Tibial artery (tissue), 4 donors: Measurements from ENCODE around the gene HSPA8.

Source experiments
- DNase-seq, 2 donors: peaks; one replicate each; pipeline ENCODE4 v3.0.0-alpha.2; 2019
- H3K27ac ChIP-seq, 2 donors: fragments of 200-600 bp; sonication (generic) in 1 of 2; 1 replicate in 1 of 2; 2 replicates in 1 of 2; pipeline ENCODE4 v1.5.1; 2018 to 2019; ENCODE audit warnings: mild to moderate bottlenecking in 1 of 2
- H3K27me3 ChIP-seq, 2 donors: fragments of 200-600 bp; sonication (generic) in 1 of 2; one replicate each; pipeline versions ENCODE4 v1.5.1 to v1.6.0; 2016 to 2019
- H3K36me3 ChIP-seq, 3 donors: fragments of 200-600 bp; sonication (generic) in 2 of 3; one replicate each; pipeline ENCODE4 v1.5.1; 2016 to 2019; ENCODE audit warnings: mild to moderate bottlenecking in 2 of 3
- H3K4me1 ChIP-seq, 4 donors: fragments of 200-600 bp; sonication (generic) in 2 of 4; 1 replicate in 3 of 4; 2 replicates in 1 of 4; pipeline ENCODE4 v1.5.1; 2016 to 2019
- H3K4me3 ChIP-seq, 2 donors: fragments of 200-600 bp; sonication (generic) in 1 of 2; 1 replicate in 1 of 2; 2 replicates in 1 of 2; pipeline ENCODE4 v1.5.1; 2018 to 2019; ENCODE audit warnings: mild to moderate bottlenecking in 2 of 2
- H3K9me3 ChIP-seq, 3 donors: fragments of 200-600 bp; sonication (generic) in 1 of 3; one replicate each; pipeline ENCODE4 v1.5.1; 2016 to 2019
- CTCF ChIP-seq, 2 experiments: fragments of 200-600 bp in 1 of 2; fragments of 450-650 bp in 1 of 2; IDR thresholded peaks; one replicate each; pipeline ENCODE4 v1.5.1; 2017 to 2019; ENCODE audit warnings: antibody characterized with exemption in 2 of 2, mild to moderate bottlenecking in 1 of 2, moderate library complexity in 1 of 2
- intact Hi-C: fragments of 100-400 bp; cut with DNase I; formaldehyde crosslinking; loops from one replicate; pipeline ENCODE4 v1.15.0; 2023; ENCODE audit warnings: low total_unique reads

HSPA8 gene

GRCh38 chr11:123035831-123036230 lies 26.1 kb downstream of the HSPA8 start:
- no peak for TF ChIP-seq CTCF (IDR thresholded peaks at IDR 0.05)
- H3K9me3 ChIP-seq = no peaks in the 10 kb centered on the region
- no peaks in the 10 kb centered on the region for H3K4me1 ChIP-seq
- no peaks in the 10 kb centered on the region for H3K36me3 ChIP-seq
- no peak overlapping the region for H3K4me3 ChIP-seq
- intact Hi-C loops = no loop called here
- H3K27me3 ChIP-seq = no peaks in the 10 kb centered on the region
- DNase-seq = peak in 1 of 2 donors; percentile 2
- H3K27ac ChIP-seq = no peak overlapping the region

DNA sequence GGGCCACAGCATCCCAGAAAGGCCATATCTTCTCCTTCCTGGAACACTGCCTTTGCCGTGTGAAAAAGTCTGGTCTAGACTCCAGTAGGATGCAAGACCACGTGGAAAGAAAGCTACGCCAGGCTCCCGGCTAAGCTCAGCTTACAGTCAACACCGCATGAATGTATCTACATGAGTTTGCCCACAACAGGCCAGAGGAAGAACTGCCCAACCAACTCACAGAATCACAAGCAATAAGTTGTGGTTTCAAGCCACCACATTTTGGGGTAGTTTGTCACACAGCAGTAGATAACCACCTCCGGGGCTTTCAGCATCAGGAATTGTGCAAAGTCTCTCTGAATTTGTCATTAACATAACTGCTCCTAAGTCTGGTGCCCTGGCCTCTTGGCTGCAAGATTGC lies 27.3 kb downstream of the HSPA8 start:
- Histone ChIP-seq H3K27me3 (no peaks in the 10 kb centered on the region), H3K4me3 (no peak overlapping the region), H3K9me3 (no peaks in the 10 kb centered on the region), H3K36me3 (no peaks in the 10 kb centered on the region), H3K4me1 (no peaks in the 10 kb centered on the region), H3K27ac (no peak overlapping the region)
- no peak for TF ChIP-seq CTCF (IDR thresholded peaks at IDR 0.05)
- no peak for DNase-seq
- intact Hi-C loops = no loop called here

- DNase-seq = no peak
- no peak overlapping the region for H3K4me3 ChIP-seq
- H3K36me3 ChIP-seq = no peaks in the 10 kb centered on the region
- H3K27ac ChIP-seq = no peak overlapping the region
- no peaks in the 10 kb centered on the region for H3K27me3 ChIP-seq
- no peak for TF ChIP-seq CTCF (IDR thresholded peaks at IDR 0.05)
- intact Hi-C loops = no loop called here
- H3K4me1 ChIP-seq = no peaks in the 10 kb centered on the region
- no peaks in the 10 kb centered on the region for H3K9me3 ChIP-seq
Observed at GRCh38 chr11:123033895-123034294, 28.0 kb downstream of the HSPA8 start.

DNA sequence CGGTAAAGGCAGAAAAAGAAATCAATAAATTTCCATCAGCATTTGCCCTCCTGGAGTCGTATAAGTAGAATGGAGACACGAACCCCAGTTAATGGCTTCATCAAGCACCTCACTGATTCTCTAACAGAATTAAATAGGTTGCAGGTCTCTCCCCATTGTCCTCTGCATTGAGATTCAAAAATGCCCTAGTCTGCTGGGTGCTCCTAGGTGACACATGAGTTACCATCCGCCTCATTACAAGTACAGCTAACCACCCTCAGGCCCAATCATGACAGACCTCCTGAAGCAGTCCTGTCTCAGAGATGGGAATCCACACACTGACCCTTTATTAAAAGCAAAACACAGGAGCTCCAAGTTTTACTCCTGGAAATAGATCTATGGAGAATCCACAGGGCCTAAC lies 31.4 kb downstream of the HSPA8 start:
- H3K36me3 ChIP-seq = no peaks in the 10 kb centered on the region
- no peak for TF ChIP-seq CTCF (IDR thresholded peaks at IDR 0.05)
- H3K4me1 ChIP-seq = no peaks in the 10 kb centered on the region
- no peaks in the 10 kb centered on the region for H3K27me3 ChIP-seq
- no peaks in the 10 kb centered on the region for H3K9me3 ChIP-seq
- no peak overlapping the region for H3K4me3 ChIP-seq
- DNase-seq = peak in 1 of 2 donors; percentile 10
- H3K27ac ChIP-seq = no peak overlapping the region
- intact Hi-C loops = no loop called here

GRCh38 chr11:123020968-123021367 lies 41.0 kb downstream of the HSPA8 start:
- no peak for DNase-seq
- peak; percentile 16 to 22 for TF ChIP-seq CTCF (IDR thresholded peaks at IDR 0.05)
- no peaks in the 10 kb centered on the region for H3K36me3 ChIP-seq
- intact Hi-C loops = loop anchor here (5.0 kb wide), 1 partner anchor 159 kb away; no protein-coding TSS in a partner anchor
- no peak overlapping the region for H3K27ac ChIP-seq
- H3K4me1 ChIP-seq = peaks cover 0 to 3% (median 0%) of the 10 kb centered on the region in 4 donors
- H3K9me3 ChIP-seq = no peaks in the 10 kb centered on the region
- H3K4me3 ChIP-seq = no peak overlapping the region
- H3K27me3 ChIP-seq = peaks cover 0 to 17% of the 10 kb centered on the region in 2 donors

GRCh38 chr11:123018702-123019101 lies 43.2 kb downstream of the HSPA8 start:
- Histone ChIP-seq H3K36me3 (no peaks in the 10 kb centered on the region), H3K4me1 (peaks cover 0 to 3% (median 0%) of the 10 kb centered on the region in 4 donors), H3K9me3 (no peaks in the 10 kb centered on the region), H3K4me3 (no peak overlapping the region), H3K27ac (no peak overlapping the region), H3K27me3 (peaks cover 0 to 18% of the 10 kb centered on the region in 2 donors)
- intact Hi-C loops = no loop called here
- no peak for DNase-seq
- TF ChIP-seq CTCF (IDR thresholded peaks at IDR 0.05) = no peak
